Kidney (tissue), 14 donors: ENCODE results near the gene UBE3B. TPM values are rescaled to one million over a fixed set of nuclear protein-coding genes. Genes with fewer than 3 reads are reported as not detected.

Experiments used
- DNase-seq, 5 donors: peaks; one replicate each; pipeline ENCODE4 v3.0.0-alpha.2; 2013 to 2020
- FAIRE-seq: peaks from 2 replicates; lab custom pipeline; 2012; peaks lifted over from hg19 to GRCh38; lab: Jason Lieb, UNC
- H3K27ac ChIP-seq, 2 donors: one replicate each; pipeline ENCODE4 v1.7.0; 2013; ENCODE audit warnings: low read depth in 2 of 2, low read length in 2 of 2, inconsistent platforms in 1 of 2
- H3K27me3 ChIP-seq: one replicate; pipeline ENCODE4 v1.7.1; 2013; ENCODE audit warnings: low read length, inconsistent platforms; ENCODE audit not compliant: control insufficient read depth, insufficient read depth
- H3K36me3 ChIP-seq, 3 donors: one replicate each; pipeline versions ENCODE4 v1.7.0 to v1.7.1; 2013; ENCODE audit warnings: low read length in 3 of 3, control low read depth in 1 of 3, inconsistent platforms in 1 of 3; ENCODE audit not compliant: insufficient read depth in 3 of 3, control insufficient read depth in 2 of 3
- H3K4me1 ChIP-seq, 3 donors: one replicate each; pipeline versions ENCODE4 v1.7.0 to v1.7.1; 2013; ENCODE audit warnings: low read length in 3 of 3, inconsistent platforms in 1 of 3, low read depth in 1 of 3; ENCODE audit not compliant: control insufficient read depth in 2 of 3, insufficient read depth in 2 of 3
- H3K4me3 ChIP-seq, 3 donors: one replicate each; pipeline versions ENCODE4 v1.7.0 to v1.8.1; 2013; ENCODE audit warnings: low read length in 3 of 3, control low read depth in 1 of 3, inconsistent platforms in 1 of 3
- H3K9ac ChIP-seq, 3 donors: one replicate each; pipeline versions ENCODE4 v1.7.0 to v1.7.1; 2013; ENCODE audit warnings: low read length in 3 of 3, control low read depth in 1 of 3, inconsistent platforms in 1 of 3
- H3K9me3 ChIP-seq, 3 donors: one replicate each; pipeline versions ENCODE4 v1.7.0 to v1.7.1; 2013; ENCODE audit warnings: low read length in 3 of 3, control low read depth in 1 of 3, inconsistent platforms in 1 of 3; ENCODE audit not compliant: control insufficient read depth in 2 of 3, insufficient read depth in 1 of 3
- intact Hi-C: fragments of 100-400 bp; cut with DNase I; formaldehyde crosslinking; loops from one replicate; pipeline ENCODE4 v1.11.1; 2022
- polyA plus RNA-seq: library from polyadenylated mRNA; stranded (reverse); fragments of 350-450 nt; fragmentation: Illumina TruSeq; extraction: RNeasy Lipid Tissue Mini Kit (QIAGEN cat#74804); gene quantifications from one replicate; pipeline ENCODE4 v1.2.3, GENCODE V29; 2014; ENCODE audit warnings: low read depth, low replicate concordance; ENCODE audit not compliant: insufficient read depth
- total RNA-seq: library from RNA; stranded (reverse); fragmentation: NEBNext Ultra II Directional; extraction: Animal tissue kit (Norgen Biotek cat#: 25700); gene quantifications from one replicate; pipeline ENCODE4 v1.2.1, GENCODE V29; 2021
- TF ChIP-seq, protein P1 (sequence below): IDR thresholded peaks from 3 replicates; pipeline ENCODE4 v1.5.1; 2012; ENCODE audit warnings: mild to moderate bottlenecking, moderate library complexity, borderline replicate concordance; ENCODE audit not compliant: insufficient read depth; ENCODE audit errors: extremely low read depth
- donor health status: control.
- donor health status: control.
- donor health status: control.
- donor health status: control.
- donor health status: control.
- donor health status: DM: yes; HTN: yes; CAD: no.
- donor health status: Normal renal cell carcinoma (clear cell type).

The UBE3B gene
- total and polyA plus RNA-seq, 2 donors from 2014 or later: 13.9 to 44.3 TPM

DNA sequence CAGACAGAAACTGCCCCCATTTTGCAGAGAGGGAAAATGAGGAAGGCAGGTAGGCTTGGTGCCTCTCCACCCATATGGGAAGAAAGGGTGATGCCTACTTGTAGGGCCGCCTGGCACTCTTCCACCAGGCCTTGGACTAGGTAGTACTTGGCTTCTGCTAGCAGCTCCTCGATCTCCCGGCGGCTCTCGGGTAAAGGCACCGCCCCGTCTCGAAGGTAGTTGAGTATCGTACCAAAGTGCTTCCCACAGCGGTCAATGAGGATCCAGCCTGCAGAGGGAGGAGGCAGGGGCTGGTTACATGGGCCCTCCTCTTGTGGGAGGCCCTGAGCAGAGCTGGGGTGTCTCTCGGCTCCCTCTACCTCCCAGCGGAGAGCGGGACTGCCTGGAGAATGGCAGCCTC, 16.9 kb upstream of the UBE3B start:
- FAIRE-seq: no peak

DNA sequence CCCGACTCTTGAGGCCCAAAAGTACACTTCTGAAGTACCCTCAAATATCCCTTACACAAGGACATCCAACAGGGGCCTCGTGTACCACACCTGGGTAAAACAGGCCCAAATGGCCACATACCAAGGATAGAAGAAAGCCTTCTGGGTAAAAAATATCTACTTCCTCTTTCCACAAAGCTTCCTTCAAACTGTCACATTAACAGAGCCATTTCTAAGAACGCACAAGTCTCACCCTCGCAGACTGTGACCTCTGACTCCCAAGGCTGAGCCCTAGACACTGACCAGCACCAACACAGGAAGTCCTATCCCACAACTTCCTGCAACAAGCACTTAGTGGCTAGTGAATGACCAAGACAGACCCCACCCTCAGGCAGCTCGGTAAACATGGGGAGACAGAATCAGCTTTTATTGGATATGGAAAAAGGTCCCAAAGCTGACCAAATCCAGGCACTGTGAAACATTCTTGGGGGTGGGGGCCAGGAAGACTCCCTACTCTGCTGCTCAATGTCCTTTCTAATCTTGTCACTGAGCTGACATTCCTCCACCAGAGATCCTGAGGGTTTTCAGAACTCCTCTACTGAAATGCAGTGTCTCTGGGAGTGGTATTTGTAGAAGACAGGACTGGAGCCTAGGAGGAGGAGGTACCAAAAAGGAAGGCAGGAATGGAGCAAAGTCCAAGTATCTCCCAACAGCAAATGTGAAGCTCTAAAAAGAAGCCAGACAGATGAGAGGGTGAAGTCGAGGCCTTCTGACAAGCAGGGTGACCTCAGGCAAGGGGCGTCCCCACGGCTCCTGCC, 16.2 kb upstream of the UBE3B start:
- Histone ChIP-seq H3K27me3 (no peaks in the 10 kb centered on the region), H3K4me1 (peaks cover 4 to 56% (median 42%) of the 10 kb centered on the region in 3 donors), H3K9me3 (no peaks in the 10 kb centered on the region), H3K4me3 (peak overlapping the region in 1 of 3 donors; percentile 8), H3K27ac (peak overlapping the region; percentile 82 to 97), H3K9ac (peak overlapping the region in 1 of 3 donors; percentile 69), H3K36me3 (peaks cover 7 to 29% (median 19%) of the 10 kb centered on the region in 3 donors)
- FAIRE-seq (no peak), DNase-seq (peak in 2 of 5 donors; percentile 58 to 78)
- intact Hi-C loops: no loop called here
- TF ChIP-seq, protein P1, sequence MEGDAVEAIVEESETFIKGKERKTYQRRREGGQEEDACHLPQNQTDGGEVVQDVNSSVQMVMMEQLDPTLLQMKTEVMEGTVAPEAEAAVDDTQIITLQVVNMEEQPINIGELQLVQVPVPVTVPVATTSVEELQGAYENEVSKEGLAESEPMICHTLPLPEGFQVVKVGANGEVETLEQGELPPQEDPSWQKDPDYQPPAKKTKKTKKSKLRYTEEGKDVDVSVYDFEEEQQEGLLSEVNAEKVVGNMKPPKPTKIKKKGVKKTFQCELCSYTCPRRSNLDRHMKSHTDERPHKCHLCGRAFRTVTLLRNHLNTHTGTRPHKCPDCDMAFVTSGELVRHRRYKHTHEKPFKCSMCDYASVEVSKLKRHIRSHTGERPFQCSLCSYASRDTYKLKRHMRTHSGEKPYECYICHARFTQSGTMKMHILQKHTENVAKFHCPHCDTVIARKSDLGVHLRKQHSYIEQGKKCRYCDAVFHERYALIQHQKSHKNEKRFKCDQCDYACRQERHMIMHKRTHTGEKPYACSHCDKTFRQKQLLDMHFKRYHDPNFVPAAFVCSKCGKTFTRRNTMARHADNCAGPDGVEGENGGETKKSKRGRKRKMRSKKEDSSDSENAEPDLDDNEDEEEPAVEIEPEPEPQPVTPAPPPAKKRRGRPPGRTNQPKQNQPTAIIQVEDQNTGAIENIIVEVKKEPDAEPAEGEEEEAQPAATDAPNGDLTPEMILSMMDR: no peak

More for the DNA sequence above, 16.9 kb upstream of the UBE3B start:
- DNase-seq: peak in 1 of 5 donors; percentile 80
- intact Hi-C loops: no loop called here
- peaks cover 7 to 36% (median 26%) of the 10 kb centered on the region in 3 donors for H3K36me3 ChIP-seq
- H3K9ac ChIP-seq: peak overlapping the region in 1 of 3 donors; percentile 20
- TF ChIP-seq, protein P1: no peak
- H3K9me3 ChIP-seq: no peaks in the 10 kb centered on the region
- H3K4me1 ChIP-seq: peaks cover 4 to 54% (median 42%) of the 10 kb centered on the region in 3 donors
- no peak overlapping the region for H3K4me3 ChIP-seq
- H3K27me3 ChIP-seq: no peaks in the 10 kb centered on the region
- peak overlapping the region; percentile 82 to 97 for H3K27ac ChIP-seq

DNA sequence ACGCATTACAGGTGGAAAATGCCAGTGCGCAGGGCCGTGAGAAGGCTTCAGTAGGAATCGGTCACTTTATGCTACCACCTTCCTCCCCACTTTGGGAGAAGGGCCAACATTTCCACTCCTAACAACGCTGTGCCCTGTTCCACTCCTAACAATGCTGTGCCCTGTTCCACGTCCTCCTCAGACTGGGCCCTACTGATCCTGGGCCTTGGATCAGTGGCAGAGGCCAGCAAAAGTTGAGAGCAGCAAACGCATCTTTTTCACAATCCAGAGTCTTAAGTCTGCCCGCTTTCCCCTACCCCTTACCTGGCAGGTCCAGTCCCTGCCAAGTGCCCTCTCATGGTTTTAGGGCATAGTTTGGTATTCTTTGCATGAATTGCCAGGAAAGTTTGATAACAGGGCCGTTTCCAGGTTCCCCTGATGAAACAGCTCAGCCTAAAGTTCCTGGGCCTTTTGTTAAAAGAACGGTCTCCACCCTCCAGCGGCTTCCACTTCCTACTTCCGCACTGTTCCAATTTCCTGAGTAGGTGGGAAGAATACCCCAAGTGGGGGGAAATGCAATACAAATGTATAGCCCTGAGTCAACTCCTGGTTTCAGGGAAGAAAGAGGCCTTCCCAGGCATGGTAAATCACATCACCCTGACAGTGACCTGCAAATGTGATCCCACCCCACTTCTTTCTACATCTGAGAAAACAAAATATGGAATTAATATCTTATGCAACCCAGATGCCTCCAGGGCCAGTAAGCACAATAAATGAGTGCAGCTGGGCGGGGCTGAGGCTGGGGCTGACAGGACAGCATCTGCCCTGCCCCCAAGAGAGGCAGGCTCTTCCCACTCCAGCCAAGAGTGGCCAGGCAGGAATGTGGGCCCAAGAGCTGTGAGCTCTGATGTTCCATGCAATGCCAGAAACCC, 15.3 kb upstream of the UBE3B start:
- TF ChIP-seq, protein P1: no peak
- DNase-seq (peak; percentile 61 to 97 (median 79)), FAIRE-seq (no peak)
- H3K36me3 ChIP-seq: peaks cover 4 to 28% (median 12%) of the 10 kb centered on the region in 3 donors
- H3K27ac ChIP-seq: peak overlapping the region; percentile 82 to 97
- intact Hi-C loops: no loop called here
- peaks cover 4 to 62% (median 45%) of the 10 kb centered on the region in 3 donors for H3K4me1 ChIP-seq
- H3K9ac ChIP-seq: peak overlapping the region in 1 of 3 donors; percentile 70
- H3K9me3 ChIP-seq: no peaks in the 10 kb centered on the region
- peak overlapping the region in 1 of 3 donors; percentile 8 for H3K4me3 ChIP-seq
- H3K27me3 ChIP-seq: no peaks in the 10 kb centered on the region
